Activated B cell treated with CpG ODN at 0.5 μM for 24 hours (primary cell): ENCODE measurements around the gene INO80B. TPM values are rescaled to one million over a fixed set of nuclear protein-coding genes. Genes with fewer than 3 reads are reported as not detected.

Experiments used
- ATAC-seq: fragments of 200-7000 bp; cut with Tn5 transposase; one replicate; pipeline ENCODE4 v1.10.0; 2021; ENCODE audit warnings: low read depth, mild to moderate bottlenecking, moderate library complexity
- CTCF ChIA-PET: fragments of 350-600 bp; sonication (Branson Sonifier 250); formaldehyde crosslinking; loops from one replicate; lab custom pipeline; 2021; ENCODE audit warnings: antibody characterized with exemption; lab: Charles Lee
- POLR2A ChIA-PET: fragments of 350-600 bp; sonication (Branson Sonifier 250); formaldehyde crosslinking; loops from one replicate; lab custom pipeline; 2021; ENCODE audit warnings: antibody characterized with exemption; lab: Charles Lee
- DNase-seq: peaks from one replicate; pipeline ENCODE4 v3.0.0; 2022
- H3K27ac Mint-ChIP-seq: one replicate; pipeline ENCODE4 v1.8.0; 2020; ENCODE audit warnings: mixed read lengths
- H3K27me3 Mint-ChIP-seq: one replicate; pipeline ENCODE4 v1.8.0; 2021; ENCODE audit warnings: mixed read lengths
- H3K36me3 Mint-ChIP-seq: one replicate; pipeline ENCODE4 v1.8.0; 2021; ENCODE audit warnings: low read depth, mixed read lengths
- H3K4me1 Mint-ChIP-seq: one replicate; pipeline ENCODE4 v1.8.0; 2021; ENCODE audit warnings: mixed read lengths
- H3K4me3 Mint-ChIP-seq: one replicate; pipeline ENCODE4 v1.8.0; 2020; ENCODE audit warnings: mild to moderate bottlenecking, mixed read lengths
- H3K9me3 Mint-ChIP-seq: one replicate; pipeline ENCODE4 v1.8.0; 2020; ENCODE audit warnings: mixed read lengths
- intact Hi-C: fragments of 100-400 bp; cut with micrococcal nuclease; formaldehyde crosslinking; loops from one replicate; pipeline ENCODE4 v1.15.1; 2024
- total RNA-seq: library from RNA; stranded (reverse); gene quantifications from 2 replicates; pipeline ENCODE4 v1.2.3, GENCODE V29; 2022
- TF ChIP-seq, protein P1 (sequence below): fragments of 200-600 bp; IDR thresholded peaks from one replicate; pipeline ENCODE4 v1.8.0; 2022; ENCODE audit warnings: antibody characterized with exemption, mild to moderate bottlenecking

INO80B gene
- total RNA-seq, 1 donor from 2014 or later = 51.3 TPM

DNA sequence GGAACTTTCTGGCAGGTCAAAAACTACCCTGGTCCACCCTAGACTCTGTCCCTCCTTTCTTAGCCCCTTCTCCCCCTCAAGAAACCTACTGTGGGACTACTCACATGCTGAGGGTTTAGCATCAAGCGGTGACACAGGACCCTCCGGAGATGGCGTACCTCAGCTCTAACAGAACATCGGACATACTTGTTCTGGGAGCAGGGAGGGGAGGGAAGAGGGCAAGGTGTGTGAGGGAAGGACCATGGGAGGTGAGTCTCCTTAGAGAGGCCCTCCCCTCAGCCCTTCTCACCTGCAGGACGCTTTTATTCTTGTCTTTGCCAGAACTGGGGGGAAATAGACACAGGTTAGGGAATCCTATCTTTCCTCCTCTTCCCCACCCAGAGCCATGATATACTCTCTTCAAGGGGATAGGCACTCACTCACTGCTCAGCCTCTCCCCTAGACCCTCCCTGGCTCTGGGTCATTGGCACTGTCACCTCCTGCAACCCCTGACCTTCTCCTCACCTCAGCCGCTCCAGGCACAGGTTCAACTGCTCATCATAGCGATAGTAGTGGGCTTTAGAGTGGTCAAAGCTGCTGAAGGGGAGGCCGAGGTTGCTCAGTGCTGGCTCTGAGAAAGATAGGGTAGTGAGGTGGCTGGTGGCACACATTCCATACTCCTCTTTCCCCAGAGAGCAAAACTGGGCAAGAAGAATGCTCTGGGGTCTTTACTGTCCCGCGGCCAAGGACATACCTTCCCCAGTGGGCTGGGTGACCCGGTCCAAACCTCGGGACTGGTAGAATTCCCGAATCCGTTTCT is 50.8 kb downstream of the INO80B start:
- peaks cover 33% of the 10 kb centered on the region for H3K36me3 Mint-ChIP-seq
- ChIA-PET POLR2A (interaction anchor here (2.7 to 5.6 kb wide), 3 partner anchors 10 to 25 kb away, joined by 18 to 63 read pairs (median 35); partner anchors contain the start of genes AUP1, HTRA2 and TLX2), CTCF (interaction anchor here (1.4 to 3.2 kb wide), 4 partner anchors 23 to 83 kb away, joined by 4 to 30 read pairs (median 14); partner anchors contain the start of genes CCDC142 and TTC31)
- H3K4me3 Mint-ChIP-seq = no peak overlapping the region
- DNase-seq (no peak), ATAC-seq (no peak)
- peaks cover 28% of the 10 kb centered on the region for H3K27me3 Mint-ChIP-seq
- TF ChIP-seq, protein P1, sequence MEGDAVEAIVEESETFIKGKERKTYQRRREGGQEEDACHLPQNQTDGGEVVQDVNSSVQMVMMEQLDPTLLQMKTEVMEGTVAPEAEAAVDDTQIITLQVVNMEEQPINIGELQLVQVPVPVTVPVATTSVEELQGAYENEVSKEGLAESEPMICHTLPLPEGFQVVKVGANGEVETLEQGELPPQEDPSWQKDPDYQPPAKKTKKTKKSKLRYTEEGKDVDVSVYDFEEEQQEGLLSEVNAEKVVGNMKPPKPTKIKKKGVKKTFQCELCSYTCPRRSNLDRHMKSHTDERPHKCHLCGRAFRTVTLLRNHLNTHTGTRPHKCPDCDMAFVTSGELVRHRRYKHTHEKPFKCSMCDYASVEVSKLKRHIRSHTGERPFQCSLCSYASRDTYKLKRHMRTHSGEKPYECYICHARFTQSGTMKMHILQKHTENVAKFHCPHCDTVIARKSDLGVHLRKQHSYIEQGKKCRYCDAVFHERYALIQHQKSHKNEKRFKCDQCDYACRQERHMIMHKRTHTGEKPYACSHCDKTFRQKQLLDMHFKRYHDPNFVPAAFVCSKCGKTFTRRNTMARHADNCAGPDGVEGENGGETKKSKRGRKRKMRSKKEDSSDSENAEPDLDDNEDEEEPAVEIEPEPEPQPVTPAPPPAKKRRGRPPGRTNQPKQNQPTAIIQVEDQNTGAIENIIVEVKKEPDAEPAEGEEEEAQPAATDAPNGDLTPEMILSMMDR = no peak
- intact Hi-C loops = loop anchor here (10.0 kb wide), 2 partner anchors 149 to 329 kb away; partner anchors contain the start of genes HK2 and SEMA4F
- H3K9me3 Mint-ChIP-seq = no peaks in the 10 kb centered on the region
- H3K27ac Mint-ChIP-seq = no peak overlapping the region
- peaks cover 58% of the 10 kb centered on the region for H3K4me1 Mint-ChIP-seq

GRCh38 chr2:74507145-74507925 is 52.4 kb downstream of the INO80B start, which contains the start of gene PCGF1:
Gene PCGF1 (minus strand): TSS chr2:74507695. CDS start chr2:74507668, 27 bp downstream.
- ChIA-PET CTCF (interaction anchor here (0.9 to 3.2 kb wide), 9 partner anchors 9 to 81 kb away, joined by 3 to 30 read pairs (median 5); partner anchors contain the start of genes AUP1, CCDC142, HTRA2 and TTC31), POLR2A (interaction anchor here (0.6 to 5.6 kb wide), 16 partner anchors 9 to 1185 kb away, joined by 3 to 63 read pairs (median 7); partner anchors contain the start of genes AUP1, CCDC142, DQX1 and HTRA2)
- H3K9me3 Mint-ChIP-seq = no peaks in the 10 kb centered on the region
- ATAC-seq = peak; percentile 85
- H3K4me3 Mint-ChIP-seq = peak within 1 kb of the TSS; percentile 96
- peak; percentile 99 for DNase-seq
- H3K27me3 Mint-ChIP-seq = peaks cover 24% of the 10 kb centered on the region
- peaks cover 52% of the 10 kb centered on the region for H3K4me1 Mint-ChIP-seq
- TF ChIP-seq, protein P1 = no peak
- peak within 1 kb of the TSS; percentile 100 for H3K27ac Mint-ChIP-seq
- H3K36me3 Mint-ChIP-seq = peaks cover 33% of the 10 kb centered on the region
- intact Hi-C loops = loop anchor here (1.0 to 10.0 kb wide), 10 partner anchors 9 to 327 kb away; partner anchors contain the start of genes AUP1, DOK1, HK2 and HTRA2

Other genes with a start within 250 kb of the INO80B start
- 5.4 and 5.9 TPM in 2 replicates for gene SLC4A5, start 111.7 kb upstream of the INO80B start, total RNA-seq
- 122 and 137 TPM in 2 replicates for gene DCTN1, start 74.8 kb upstream of the INO80B start, total RNA-seq
- 3.9 and 5.5 TPM in 2 replicates for gene C2orf81, start 33.5 kb upstream of the INO80B start, total RNA-seq
- gene WDR54, start 33.4 kb upstream of the INO80B start, total RNA-seq = 32.3 and 33.5 TPM in 2 replicates
- gene RTKN, start 13.2 kb upstream of the INO80B start, total RNA-seq = 8.3 and 11.6 TPM in 2 replicates
- gene WBP1, start 3.4 kb downstream of the INO80B start, total RNA-seq = 61.4 and 65.3 TPM in 2 replicates
- 70.8 and 85.7 TPM in 2 replicates for gene MOGS, start 10.3 kb downstream of the INO80B start, total RNA-seq
- gene MRPL53, start 17.6 kb downstream of the INO80B start, total RNA-seq = 86.9 and 98.8 TPM in 2 replicates
- gene CCDC142, start 27.9 kb downstream of the INO80B start, total RNA-seq = 29.3 and 40.4 TPM in 2 replicates
- gene TTC31, start 28.0 kb downstream of the INO80B start, total RNA-seq = 41.9 and 49.1 TPM in 2 replicates
- 0.69 and 1.2 TPM in 2 replicates for gene LBX2, start 44.5 kb downstream of the INO80B start, total RNA-seq
- gene PCGF1, start 52.6 kb downstream of the INO80B start, total RNA-seq = 29.3 and 34.7 TPM in 2 replicates
- not detected in 2 replicates for gene TLX2, start 59.4 kb downstream of the INO80B start, total RNA-seq
- 0.51 and 0.73 TPM in 2 replicates for gene DQX1, start 71.1 kb downstream of the INO80B start, total RNA-seq
- 167 and 177 TPM in 2 replicates for gene AUP1, start 74.6 kb downstream of the INO80B start, total RNA-seq
- gene HTRA2, start 74.8 kb downstream of the INO80B start, total RNA-seq = 49.4 and 53.1 TPM in 2 replicates
- 1.4 and 2.3 TPM in 2 replicates for gene LOXL3, start 98.9 kb downstream of the INO80B start, total RNA-seq
- gene DOK1, start 99.6 kb downstream of the INO80B start, total RNA-seq = 33.8 and 35.1 TPM in 2 replicates
- gene M1AP, start 193.2 kb downstream of the INO80B start, total RNA-seq = not detected in 2 replicates
- gene SEMA4F, start 199.2 kb downstream of the INO80B start, total RNA-seq = 10.2 and 11.6 TPM in 2 replicates